A549 treated with RU486 at 1 μM for 4 hours (cell line): Measurements from ENCODE around the gene ALDH1L1. TPM values are rescaled to one million over a fixed set of nuclear protein-coding genes. Genes with fewer than 3 reads are reported as not detected.

Experiments
- total RNA-seq: library from RNA; stranded (reverse); fragments of 200-300 nt; extraction: Qiagen RNA extraction; gene quantifications from 5 replicates; pipeline ENCODE4 v1.2.3, GENCODE V29; 2022; ENCODE audit warnings: low read depth

The ALDH1L1 gene
- 0.11 to 0.30 TPM (median 0.16 TPM) in 5 replicates for total RNA-seq

GRCh38 chr3:126180477-126181397 is at the start of gene ALDH1L1:
TSS of gene ALDH1L1 (minus strand) at chr3:126180586. CDS start at chr3:126160979, 19,607 bp downstream.

GRCh38 chr3:126083913-126084767 is 96.2 kb downstream of the ALDH1L1 start, which contains the start of gene SLC41A3:
TSS of gene SLC41A3 (minus strand) at chr3:126084124. CDS start at chr3:126068219, 15,905 bp downstream.

Other genes starting within 250 kb of the ALDH1L1 start
- gene ROPN1B, start 211.4 kb downstream of the ALDH1L1 start, total RNA-seq: not detected in 5 replicates
- gene SLC41A3, start 96.5 kb downstream of the ALDH1L1 start, total RNA-seq: 23.3 to 25.4 TPM (median 23.4 TPM) in 5 replicates
- gene KLF15, start 176.8 kb upstream of the ALDH1L1 start, total RNA-seq: 0.06 to 0.19 TPM (median 0.09 TPM) in 4 of 5 replicates, not detected in the other
- not detected in 5 replicates for gene CFAP100, start 214.3 kb upstream of the ALDH1L1 start, total RNA-seq